Choroid plexus epithelial cell (primary cell): ENCODE data around the gene ZHX3.
A peak's percentile ranks its signal among the peaks of the same experiment; 100 is the strongest.

Source experiments
- DNase-seq: peaks from one replicate; pipeline ENCODE4 v3.0.0-alpha.2; 2010; ENCODE audit warnings: low read depth
- H3K4me3 ChIP-seq: 2 replicates; pipeline ENCODE4 v1.5.1; 2011; ENCODE audit warnings: low read depth, mild to moderate bottlenecking, control low read depth, low read length, moderate library complexity
- CTCF ChIP-seq: conservative IDR thresholded peaks from 2 replicates; pipeline ENCODE4 v1.5.1; 2011; ENCODE audit warnings: low read depth, mild to moderate bottlenecking, control low read depth, inconsistent platforms, low read length, moderate library complexity

The ZHX3 gene

GRCh38 chr20:41223112-41223511 is 94.4 kb downstream of the ZHX3 start:
- no peak for TF ChIP-seq CTCF
- DNase-seq = peak; percentile 55
- H3K4me3 ChIP-seq = no peak overlapping the region

- H3K4me3 ChIP-seq = no peak overlapping the region
- peak; percentile 66 for DNase-seq
- no peak for TF ChIP-seq CTCF
Observed at GRCh38 chr20:41222703-41223102, 94.8 kb downstream of the ZHX3 start.

DNA sequence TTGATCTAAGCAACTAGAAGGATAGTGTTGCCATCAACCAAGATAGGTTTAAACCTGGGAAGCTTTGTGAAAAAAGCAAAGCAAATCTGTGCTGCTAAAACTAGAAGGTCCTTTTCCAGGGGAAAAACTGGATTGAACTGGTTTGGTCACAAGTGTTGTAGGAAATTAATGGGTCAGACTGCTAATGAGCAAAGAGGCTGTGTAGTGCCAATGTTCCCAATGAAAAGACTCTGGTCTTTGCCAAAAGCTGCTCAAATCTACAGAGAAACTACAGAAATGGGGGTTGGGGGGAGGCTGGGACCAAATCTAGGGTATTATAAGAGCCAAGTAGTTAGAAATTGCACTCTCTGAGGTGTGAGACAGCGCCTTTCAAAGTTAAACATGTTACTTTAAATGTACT is 95.2 kb downstream of the ZHX3 start:
- DNase-seq = no peak
- no peak for TF ChIP-seq CTCF
- H3K4me3 ChIP-seq = no peak overlapping the region

DNA sequence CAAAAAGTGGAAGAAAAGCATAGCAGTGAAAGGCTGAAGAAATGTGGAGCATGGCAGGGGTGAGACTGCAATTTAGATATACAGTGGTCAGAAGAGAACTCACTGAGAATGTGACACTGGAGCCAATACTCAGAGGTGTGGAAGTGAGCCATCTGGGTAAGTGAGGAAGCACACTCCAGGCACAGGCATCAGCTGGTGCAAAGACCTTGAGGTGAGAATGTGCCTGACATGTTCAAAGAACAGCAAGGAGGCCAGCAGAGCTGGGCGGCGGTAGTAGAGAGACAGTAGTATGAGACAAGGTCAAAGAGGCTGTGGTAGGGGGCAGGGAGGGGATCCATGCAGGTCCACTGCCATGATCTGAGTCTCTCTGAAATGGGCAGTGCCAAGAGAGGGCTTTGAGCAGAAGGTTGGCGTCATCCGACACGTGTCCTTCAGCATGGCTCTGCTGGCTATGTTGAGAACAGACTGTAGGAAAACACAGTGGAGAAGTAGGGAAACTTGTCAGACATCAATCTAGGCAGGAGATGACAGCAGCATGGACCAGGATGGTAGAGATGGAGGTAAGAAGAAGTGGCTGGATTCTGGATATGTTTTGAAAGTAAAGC is 95.8 kb downstream of the ZHX3 start:
- no peak overlapping the region for H3K4me3 ChIP-seq
- no peak for DNase-seq
- no peak for TF ChIP-seq CTCF

DNA sequence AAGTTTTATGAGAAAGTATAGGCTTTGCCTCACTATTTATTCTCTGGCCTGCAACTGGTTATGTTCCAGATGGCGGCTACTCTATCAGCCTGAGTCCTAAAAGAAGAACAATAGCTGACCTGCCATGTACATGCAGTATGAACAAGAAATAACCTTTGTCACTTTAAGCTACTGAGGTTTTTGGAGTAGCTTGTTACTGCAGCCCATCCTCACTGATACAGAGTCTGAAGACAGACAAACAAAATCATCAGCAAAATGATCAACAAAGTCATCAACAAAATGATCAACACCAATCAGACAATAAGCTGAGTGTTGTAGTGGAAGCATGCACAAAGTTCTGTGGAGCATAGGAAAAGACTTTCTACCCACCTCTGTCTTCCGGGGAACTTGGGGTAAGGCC is 97.7 kb downstream of the ZHX3 start:
- no peak for TF ChIP-seq CTCF
- no peak for DNase-seq
- H3K4me3 ChIP-seq = no peak overlapping the region

DNA sequence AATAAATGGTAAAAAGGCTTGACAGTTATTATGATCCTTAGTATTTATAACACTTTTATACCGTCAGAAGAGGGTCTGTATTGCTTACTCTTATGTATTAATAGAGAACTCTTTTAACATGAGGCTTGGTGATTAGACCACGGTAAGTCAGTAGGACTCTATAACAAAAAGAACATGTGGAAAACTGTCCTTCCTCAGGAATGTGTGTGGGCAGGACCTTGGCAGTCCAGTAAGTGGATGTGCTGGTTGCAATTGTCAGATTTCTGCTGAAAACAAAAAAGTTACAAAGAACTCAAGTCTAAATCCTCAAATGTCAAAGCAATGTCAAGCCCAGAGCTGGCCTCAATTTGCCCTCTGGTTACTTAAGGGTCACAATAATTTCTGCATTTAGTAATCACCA is 99.1 kb downstream of the ZHX3 start:
- TF ChIP-seq CTCF = no peak
- no peak overlapping the region for H3K4me3 ChIP-seq
- peak; percentile 75 for DNase-seq

- no peak overlapping the region for H3K4me3 ChIP-seq
- DNase-seq = no peak
- no peak for TF ChIP-seq CTCF
Observed at GRCh38 chr20:41217422-41217821, 100.1 kb downstream of the ZHX3 start.
